AG09319 (cell line): ENCODE data around the gene STX5.

ENCODE experiments used
- DNase-seq: peaks from one replicate; pipeline ENCODE4 v3.0.0-alpha.2; 2010; ENCODE audit warnings: low read depth; ENCODE audit errors: extremely low read depth
- TF ChIP-seq, protein P1 (sequence below): IDR thresholded peaks from 2 replicates; pipeline ENCODE4 v1.5.1; 2011; ENCODE audit warnings: low read depth, mild to moderate bottlenecking, inconsistent platforms, low read length, moderate library complexity

STX5 gene

DNA sequence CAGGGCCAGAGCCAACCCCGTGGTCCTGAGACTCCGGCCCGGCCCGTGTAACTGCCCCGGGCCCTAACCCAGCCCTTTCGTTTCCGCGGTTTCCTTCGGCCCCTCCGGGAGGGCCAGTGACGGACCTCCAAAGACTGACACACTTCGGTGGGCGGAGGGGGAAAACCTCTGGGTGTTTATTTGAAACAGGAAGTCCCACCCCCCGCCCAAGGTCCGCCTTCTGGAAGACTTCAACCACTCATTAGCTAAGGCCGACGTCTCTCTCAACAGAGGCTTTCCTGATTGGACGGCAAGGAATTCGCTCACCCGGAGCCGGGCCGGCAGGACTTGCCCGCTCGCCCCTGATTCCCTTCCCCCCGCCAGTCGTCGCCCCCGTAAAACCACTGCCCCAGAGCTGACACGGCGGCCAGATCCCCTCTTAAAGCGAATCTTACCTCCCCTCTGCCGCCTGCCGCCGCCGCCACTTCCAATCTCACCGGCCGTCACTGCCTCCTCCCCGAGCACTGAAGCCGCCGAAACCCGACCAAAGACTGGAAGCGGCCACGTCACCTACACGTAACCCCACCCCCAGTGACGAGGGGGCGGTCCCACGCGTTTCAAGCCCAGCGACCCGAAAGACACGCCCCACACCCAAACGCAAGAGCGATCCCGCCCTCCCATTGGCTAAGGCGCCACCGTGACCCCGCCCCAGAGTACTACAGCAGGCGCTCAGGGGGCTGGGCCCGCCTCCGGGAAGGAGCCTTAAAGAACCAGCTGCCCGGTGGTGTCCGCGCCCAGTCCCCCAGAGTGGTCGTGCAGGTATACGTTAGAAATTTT, at the start of gene STX5:
Gene STX5 (minus strand): TSS at position 532 of the 816 bp plus-strand sequence. CDS start 808 bp downstream, outside the sequence.
- DNase-seq = peak; percentile 96
- TF ChIP-seq, protein P1, sequence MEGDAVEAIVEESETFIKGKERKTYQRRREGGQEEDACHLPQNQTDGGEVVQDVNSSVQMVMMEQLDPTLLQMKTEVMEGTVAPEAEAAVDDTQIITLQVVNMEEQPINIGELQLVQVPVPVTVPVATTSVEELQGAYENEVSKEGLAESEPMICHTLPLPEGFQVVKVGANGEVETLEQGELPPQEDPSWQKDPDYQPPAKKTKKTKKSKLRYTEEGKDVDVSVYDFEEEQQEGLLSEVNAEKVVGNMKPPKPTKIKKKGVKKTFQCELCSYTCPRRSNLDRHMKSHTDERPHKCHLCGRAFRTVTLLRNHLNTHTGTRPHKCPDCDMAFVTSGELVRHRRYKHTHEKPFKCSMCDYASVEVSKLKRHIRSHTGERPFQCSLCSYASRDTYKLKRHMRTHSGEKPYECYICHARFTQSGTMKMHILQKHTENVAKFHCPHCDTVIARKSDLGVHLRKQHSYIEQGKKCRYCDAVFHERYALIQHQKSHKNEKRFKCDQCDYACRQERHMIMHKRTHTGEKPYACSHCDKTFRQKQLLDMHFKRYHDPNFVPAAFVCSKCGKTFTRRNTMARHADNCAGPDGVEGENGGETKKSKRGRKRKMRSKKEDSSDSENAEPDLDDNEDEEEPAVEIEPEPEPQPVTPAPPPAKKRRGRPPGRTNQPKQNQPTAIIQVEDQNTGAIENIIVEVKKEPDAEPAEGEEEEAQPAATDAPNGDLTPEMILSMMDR = no peak

GRCh38 chr11:62880803-62881578, 49.1 kb upstream of the STX5 start, which contains the start of gene SLC3A2:
SLC3A2 (plus strand) TSS chr11:62880896; CDS start chr11:62881024, 128 bp downstream.
- DNase-seq = peak; percentile 72
- TF ChIP-seq, protein P1 = peak; percentile 74

GRCh38 chr11:62880231-62880802, 48.5 kb upstream of the STX5 start:
- DNase-seq = peak; percentile 73
- TF ChIP-seq, protein P1 = no peak

DNA sequence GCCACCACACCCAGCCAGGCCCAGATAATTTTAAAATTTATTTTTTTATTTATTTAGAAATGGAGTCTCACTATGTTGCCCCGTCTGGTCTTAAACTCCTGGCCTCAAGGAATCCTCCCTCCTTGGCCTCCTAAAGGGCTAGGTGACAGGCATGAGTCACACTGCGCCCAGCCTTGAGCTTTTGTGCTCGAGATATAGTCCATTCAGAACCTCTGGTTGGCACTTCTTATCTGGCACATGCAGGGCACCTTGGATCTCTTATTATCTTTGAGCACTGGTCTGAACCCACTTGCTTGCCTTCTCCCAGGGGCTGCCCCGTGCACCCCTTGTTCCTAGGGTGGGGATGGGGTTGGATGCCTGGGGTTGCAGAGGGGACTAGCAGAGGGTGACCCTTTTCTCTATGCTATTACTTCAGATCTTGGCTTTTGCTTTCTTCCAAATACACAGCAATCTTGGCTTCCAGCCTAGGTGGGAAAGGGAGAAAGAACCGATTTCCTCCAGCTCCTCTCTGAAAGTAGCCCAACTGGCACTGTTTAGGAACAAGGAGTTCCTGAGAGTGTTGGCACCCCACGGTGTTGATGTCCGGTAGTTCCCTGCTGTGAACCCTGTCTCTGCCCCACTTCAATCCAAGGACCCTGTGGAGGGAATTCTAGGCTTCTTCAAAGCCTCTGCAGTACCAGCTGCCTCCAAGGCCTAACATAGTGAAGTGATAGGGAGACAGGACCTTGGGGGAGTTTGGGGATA, 47.6 kb upstream of the STX5 start:
- TF ChIP-seq, protein P1 = no peak
- DNase-seq = no peak

- TF ChIP-seq, protein P1 = no peak
- no peak for DNase-seq
Measured at GRCh38 chr11:62876712-62877111, 44.9 kb upstream of the STX5 start.

DNA sequence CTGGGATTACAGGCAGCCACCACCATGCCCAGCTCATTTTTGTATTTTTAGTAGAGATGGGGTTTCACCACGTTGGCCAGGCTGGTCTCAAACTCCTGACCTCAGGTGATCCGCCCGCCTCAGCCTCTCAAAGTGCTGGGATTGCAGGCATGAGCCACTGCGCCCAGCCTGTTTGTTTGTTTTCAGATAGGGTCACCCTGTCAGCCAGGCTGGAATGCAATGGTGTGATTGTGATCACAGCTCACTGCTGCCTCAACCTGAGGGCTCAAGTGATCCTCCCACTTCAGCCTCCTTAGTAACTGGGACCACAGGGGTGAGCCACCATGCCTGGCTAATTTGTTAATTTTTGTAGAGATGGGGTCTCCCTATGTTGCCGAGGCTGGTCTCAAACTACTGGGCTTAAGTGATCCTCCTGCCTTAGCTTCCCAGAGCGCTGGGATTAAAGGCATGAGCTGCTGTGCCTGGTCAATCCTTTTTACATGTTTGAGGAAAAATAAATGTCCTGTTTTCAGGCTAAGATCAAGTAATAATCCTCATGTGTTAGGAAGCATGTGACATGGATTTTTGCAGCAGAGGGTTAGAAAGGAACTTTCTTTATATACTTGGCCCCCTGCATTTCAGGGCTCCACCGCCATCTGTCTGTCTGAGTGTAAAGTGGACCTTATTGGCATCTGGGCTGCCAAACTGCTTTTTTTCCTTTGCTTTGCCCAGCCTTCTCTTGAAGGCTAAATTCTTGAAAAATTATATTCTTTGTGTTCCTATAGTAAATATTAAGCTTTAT, 44.0 kb upstream of the STX5 start:
- DNase-seq = no peak
- TF ChIP-seq, protein P1 = no peak
